ENCODE data around the gene DPH3.

DNA sequence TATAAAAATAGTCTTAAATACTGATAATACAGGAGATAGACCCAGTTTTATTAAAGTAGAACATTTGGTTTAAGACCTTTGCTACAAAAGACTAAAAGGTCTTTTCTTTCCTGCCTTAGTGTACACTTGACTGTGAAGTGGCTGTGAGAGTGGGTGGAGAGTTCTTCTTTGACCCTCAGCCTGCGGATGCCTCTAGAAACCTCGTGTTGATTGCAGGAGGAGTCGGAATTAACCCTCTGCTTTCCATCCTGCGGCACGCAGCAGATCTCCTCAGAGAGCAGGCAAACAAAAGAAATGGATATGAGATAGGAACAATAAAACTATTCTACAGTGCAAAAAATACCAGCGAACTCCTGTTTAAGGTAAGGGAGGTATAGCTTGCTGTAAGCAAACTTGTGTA is 36.8 kb upstream of the DPH3 start:
- TF ChIP-seq POLR2AphosphoS5 (IDR thresholded peaks at IDR 0.05) (no peak), POLR2A (IDR thresholded peaks at IDR 0.05) (no peak)

All from breast epithelium (tissue), 3 donors.